ENCODE data around the gene TSGA10IP.

TSGA10IP gene

GRCh38 chr11:65972116-65972515 is 26.8 kb downstream of the TSGA10IP start:
- FAIRE-seq = no peak
- DNase-seq (ENCODE audit: insufficient read length, low spot score) = no peak

- FAIRE-seq (peak; percentile 90), DNase-seq (ENCODE audit: insufficient read length, low spot score) (no peak)
Measured at GRCh38 chr11:65973439-65974110, 28.3 kb downstream of the TSGA10IP start.

GRCh38 chr11:65975771-65976170 is 30.5 kb downstream of the TSGA10IP start:
- FAIRE-seq = no peak
- no peak for DNase-seq (ENCODE audit: insufficient read length, low spot score)

GRCh38 chr11:65976216-65977176 is 31.2 kb downstream of the TSGA10IP start:
- FAIRE-seq = peak; percentile 46
- DNase-seq (ENCODE audit: insufficient read length, low spot score) = no peak

GRCh38 chr11:65977621-65978390 is 32.5 kb downstream of the TSGA10IP start:
- no peak for DNase-seq (ENCODE audit: insufficient read length, low spot score)
- FAIRE-seq = no peak

- FAIRE-seq = no peak
Measured at GRCh38 chr11:65978391-65979238, 33.3 kb downstream of the TSGA10IP start.

GRCh38 chr11:65979261-65979759 is 34.0 kb downstream of the TSGA10IP start:
- FAIRE-seq = no peak

More at GRCh38 chr11:65978391-65979238, 33.3 kb downstream of the TSGA10IP start:
- DNase-seq (ENCODE audit: insufficient read length, low spot score) = no peak

GRCh38 chr11:65981101-65981740 is 35.9 kb downstream of the TSGA10IP start:
- FAIRE-seq (peak; percentile 13), DNase-seq (ENCODE audit: insufficient read length, low spot score) (no peak)

More at GRCh38 chr11:65979261-65979759, 34.0 kb downstream of the TSGA10IP start:
- DNase-seq (ENCODE audit: insufficient read length, low spot score) = no peak

GRCh38 chr11:65981972-65982823 is 36.9 kb downstream of the TSGA10IP start:
- FAIRE-seq (peak; percentile 66), DNase-seq (ENCODE audit: insufficient read length, low spot score) (no peak)

GRCh38 chr11:65982824-65983588 is 37.7 kb downstream of the TSGA10IP start:
- DNase-seq (ENCODE audit: insufficient read length, low spot score) = no peak
- FAIRE-seq = no peak

- FAIRE-seq (peak; percentile 87), DNase-seq (ENCODE audit: insufficient read length, low spot score) (no peak)
Measured at GRCh38 chr11:65983589-65983987, 38.3 kb downstream of the TSGA10IP start.

GRCh38 chr11:65987336-65987735 is 42.1 kb downstream of the TSGA10IP start:
- FAIRE-seq = no peak

GRCh38 chr11:65988791-65989592 is 43.7 kb downstream of the TSGA10IP start:
- FAIRE-seq (peak; percentile 100), DNase-seq (ENCODE audit: insufficient read length, low spot score) (peak; percentile 97)

More at GRCh38 chr11:65987336-65987735, 42.1 kb downstream of the TSGA10IP start:
- DNase-seq (ENCODE audit: insufficient read length, low spot score) = no peak

- FAIRE-seq (no peak), DNase-seq (ENCODE audit: insufficient read length, low spot score) (no peak)
Measured at GRCh38 chr11:65992056-65992455, 46.8 kb downstream of the TSGA10IP start.

GRCh38 chr11:65997286-65997685 is 52.0 kb downstream of the TSGA10IP start:
- FAIRE-seq = no peak
- no peak for DNase-seq (ENCODE audit: insufficient read length, low spot score)

- DNase-seq (ENCODE audit: insufficient read length, low spot score) (peak; percentile 98), FAIRE-seq (peak; percentile 97)
Measured at GRCh38 chr11:66001942-66002647, 56.8 kb downstream of the TSGA10IP start, which contains the start of the genes BANF1 and EIF1AD. TSS of gene BANF1 (plus strand) at chr11:66002503. CDS start at chr11:66003251, 748 bp downstream. TSS of gene EIF1AD (minus strand) at chr11:66002157. CDS start at chr11:66000389, 1,768 bp downstream.

Data from HTR-8/SVneo (cell line).